Astrocyte (in vitro differentiated cells and primary cell): ENCODE data around the gene SMIM20.

Experiments used
- CTCF ChIP-seq: IDR thresholded peaks from 2 replicates; pipeline ENCODE4 v1.5.1; 2011; ENCODE audit warnings: low read depth, mild to moderate bottlenecking, inconsistent platforms, low read length, moderate library complexity; ENCODE audit not compliant: insufficient read depth
- EZH2 ChIP-seq: IDR thresholded peaks from 2 replicates; pipeline ENCODE4 v1.6.1; 2012; ENCODE audit warnings: mild to moderate bottlenecking, low read length, inconsistent platforms; ENCODE audit not compliant: insufficient read depth

GRCh38 chr4:25873632-25874129 is 40.3 kb upstream of the SMIM20 start:
- TF ChIP-seq EZH2 (no peak), CTCF (no peak)
